Liver (tissue), 9 donors: ENCODE data around the gene DENND1C. TPM values are rescaled to one million over a fixed set of nuclear protein-coding genes. Genes with fewer than 3 reads are reported as not detected.

Experiments used
- DNase-seq: peaks from one replicate; pipeline ENCODE4 v3.0.0-alpha.2; 2017; ENCODE audit warnings: low spot score
- H3K27ac ChIP-seq, 2 donors: one replicate each; pipeline ENCODE4 v1.7.0; 2013; ENCODE audit warnings: inconsistent platforms in 2 of 2, low read length in 2 of 2, control low read depth in 1 of 2, low read depth in 1 of 2, mild to moderate bottlenecking in 1 of 2
- H3K27me3 ChIP-seq, 4 donors: one replicate each; pipeline versions ENCODE4 v1.6.1 to v1.7.0; 2013; ENCODE audit warnings: low read length in 3 of 4, inconsistent platforms in 1 of 4, mild to moderate bottlenecking in 1 of 4, moderate library complexity in 1 of 4; ENCODE audit not compliant: control insufficient read depth in 4 of 4, insufficient read depth in 4 of 4
- H3K36me3 ChIP-seq, 4 donors: one replicate each; pipeline versions ENCODE4 v1.6.1 to v1.7.0; 2013; ENCODE audit warnings: low read length in 3 of 4, mild to moderate bottlenecking in 3 of 4, low read depth in 1 of 4, moderate library complexity in 1 of 4; ENCODE audit not compliant: control insufficient read depth in 4 of 4, insufficient read depth in 3 of 4
- H3K4me1 ChIP-seq, 4 donors: one replicate each; pipeline versions ENCODE4 v1.6.1 to v1.7.0; 2013; ENCODE audit warnings: low read length in 3 of 4, mild to moderate bottlenecking in 3 of 4, moderate library complexity in 1 of 4; ENCODE audit not compliant: control insufficient read depth in 4 of 4, insufficient read depth in 4 of 4
- H3K4me3 ChIP-seq, 3 donors: one replicate each; pipeline versions ENCODE4 v1.6.1 to v1.7.0; 2013; ENCODE audit warnings: low read length in 3 of 3, control low read depth in 1 of 3, low read depth in 1 of 3, mild to moderate bottlenecking in 1 of 3
- H3K9ac ChIP-seq, 2 donors: one replicate each; pipeline ENCODE4 v1.7.0; 2013; ENCODE audit warnings: low read length in 2 of 2, mild to moderate bottlenecking in 2 of 2, moderate library complexity in 2 of 2, control low read depth in 1 of 2, low read depth in 1 of 2
- H3K9me3 ChIP-seq, 4 donors: one replicate each; pipeline versions ENCODE4 v1.6.1 to v1.7.0; 2013; ENCODE audit warnings: low read length in 3 of 4; ENCODE audit not compliant: control insufficient read depth in 4 of 4
- ATF3 ChIP-seq: IDR thresholded peaks from 2 replicates; pipeline ENCODE4 v1.6.1; 2016; ENCODE audit warnings: antibody characterized with exemption
- EGR1 ChIP-seq, 2 donors: IDR thresholded peaks; 2 replicates each; pipeline ENCODE4 v1.6.1; 2016 to 2018; ENCODE audit warnings: antibody characterized with exemption in 2 of 2, low read depth in 2 of 2
- FOXA1 ChIP-seq: IDR thresholded peaks from 2 replicates; pipeline ENCODE4 v1.6.1; 2016; ENCODE audit warnings: antibody characterized with exemption
- FOXA2 ChIP-seq: IDR thresholded peaks from 2 replicates; pipeline ENCODE4 v1.6.1; 2016; ENCODE audit warnings: antibody characterized with exemption
- GABPA ChIP-seq, 2 donors: IDR thresholded peaks in 1 of 2; conservative IDR thresholded peaks in 1 of 2; 2 replicates each; pipeline ENCODE4 v1.6.1; 2016; ENCODE audit warnings: antibody characterized with exemption in 2 of 2, mild to moderate bottlenecking in 1 of 2, moderate library complexity in 1 of 2
- HNF4A ChIP-seq, 2 donors: conservative IDR thresholded peaks; 2 replicates each; pipeline ENCODE4 v1.6.1; 2016; ENCODE audit warnings: antibody characterized with exemption in 2 of 2, mild to moderate bottlenecking in 2 of 2
- JUND ChIP-seq, 2 donors: IDR thresholded peaks; 2 replicates each; pipeline ENCODE4 v1.6.1; 2016; ENCODE audit warnings: antibody characterized with exemption in 2 of 2
- MAX ChIP-seq: IDR thresholded peaks from 2 replicates; pipeline ENCODE4 v1.6.1; 2016; ENCODE audit warnings: antibody characterized with exemption
- NR2F2 ChIP-seq: IDR thresholded peaks from 2 replicates; pipeline ENCODE4 v1.6.1; 2016; ENCODE audit warnings: antibody characterized with exemption
- RAD21 ChIP-seq, 2 donors: IDR thresholded peaks; 2 replicates each; pipeline ENCODE4 v1.6.1; 2016; ENCODE audit warnings: antibody characterized with exemption in 2 of 2, mild to moderate bottlenecking in 2 of 2
- REST ChIP-seq: IDR thresholded peaks from 2 replicates; pipeline ENCODE4 v1.6.1; 2016; ENCODE audit warnings: antibody characterized with exemption, mild to moderate bottlenecking
- RXRA ChIP-seq, 2 donors: IDR thresholded peaks; 2 replicates each; pipeline ENCODE4 v1.6.1; 2017 to 2018; ENCODE audit warnings: antibody characterized with exemption in 2 of 2, mild to moderate bottlenecking in 1 of 2
- SP1 ChIP-seq: IDR thresholded peaks from 2 replicates; pipeline ENCODE4 v1.6.1; 2018; ENCODE audit warnings: antibody characterized with exemption, mild to moderate bottlenecking
- TAF1 ChIP-seq: conservative IDR thresholded peaks from 2 replicates; pipeline ENCODE4 v1.6.1; 2016; ENCODE audit warnings: antibody characterized with exemption, mild to moderate bottlenecking
- YY1 ChIP-seq: IDR thresholded peaks from 2 replicates; pipeline ENCODE4 v1.6.1; 2016; ENCODE audit warnings: antibody characterized with exemption, mild to moderate bottlenecking
- WGBS: extraction: QIAGEN DNeasy Blood & Tissue Kit; methylation state at CpG from one replicate; pipeline ENCODE4 v1.1.7; 2013; 5-methylcytosine and 5-hydroxymethylcytosine counted together
- polyA plus RNA-seq, 2 donors: library from polyadenylated mRNA; stranded (reverse) in 1 of 2; unstranded in 1 of 2; fragments of 200-250 nt in 1 of 2; fragments of >200 nt in 1 of 2; fragmentation: Nextera tagmentation in 1 of 2; extraction: Ambion mirVana in 1 of 2; gene quantifications; one replicate each; pipeline versions ENCODE4 v1.2.1 to v1.2.3, GENCODE V29; 2013 to 2015
- total RNA-seq, 2 donors: library from RNA; depleted of rRNA; stranded (reverse); fragments of >200 nt; gene quantifications; one replicate each; pipeline ENCODE4 v1.2.3, GENCODE V29; 2014
- TF ChIP-seq, protein P1 (sequence below): fragments of 150-350 bp; IDR thresholded peaks from 2 replicates; pipeline ENCODE4 v1.5.1; 2017; ENCODE audit warnings: improper control_type of control experiment, low read depth, low read length; ENCODE audit not compliant: missing input control
- TF ChIP-seq, protein P2 (sequence below): IDR thresholded peaks from 2 replicates; pipeline ENCODE4 v1.6.1; 2016; ENCODE audit warnings: antibody characterized with exemption
- donor health status: healthy.
- donor health status: healthy.
- donor health status: healthy.
- donor health status: healthy.
- donor health status: healthy.

Gene DENND1C
- total and polyA plus RNA-seq, 4 donors: 0.99 to 1.5 (median 1.2) TPM

DNA sequence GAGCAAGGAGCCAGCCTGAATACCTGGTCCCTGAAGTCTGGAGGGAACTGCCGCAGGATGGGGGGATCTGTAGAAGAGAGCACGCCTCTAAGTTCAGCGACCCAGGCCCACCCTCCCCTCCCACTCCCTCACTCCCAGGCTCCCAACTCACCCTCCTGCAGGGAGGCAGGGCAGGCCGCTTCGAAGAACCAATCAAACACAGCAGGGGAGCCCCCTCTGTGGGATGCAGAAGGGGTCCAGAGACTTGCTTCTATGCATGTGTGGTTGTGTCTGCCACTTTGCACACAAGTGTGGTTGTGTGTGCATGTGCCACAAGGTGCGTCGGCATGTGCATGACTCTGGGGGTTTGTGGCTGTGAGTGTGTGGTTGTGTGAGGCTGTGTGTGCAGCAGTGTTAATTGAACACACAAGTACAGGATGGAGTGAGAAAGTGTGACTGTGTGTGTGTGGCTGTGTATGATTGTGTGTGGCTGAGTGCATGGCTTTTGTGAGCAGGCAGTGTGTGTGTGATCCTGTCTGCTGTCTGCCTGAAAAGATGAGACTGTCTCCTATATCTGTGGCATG, 1.7 kb downstream of the DENND1C start:
- WGBS: 78% methylated on average over 7 of the region's 7 CpGs
- H3K27me3 ChIP-seq: no peaks in the 10 kb centered on the region
- H3K4me1 ChIP-seq: peaks cover 0 to 19% (median 3%) of the 10 kb centered on the region in 4 donors
- no peaks in the 10 kb centered on the region for H3K9me3 ChIP-seq
- H3K36me3 ChIP-seq: no peaks in the 10 kb centered on the region
- no peak overlapping the region for H3K9ac ChIP-seq
- TF ChIP-seq RAD21 (IDR thresholded peaks at IDR 0.05): no peak
- TF ChIP-seq, protein P1, sequence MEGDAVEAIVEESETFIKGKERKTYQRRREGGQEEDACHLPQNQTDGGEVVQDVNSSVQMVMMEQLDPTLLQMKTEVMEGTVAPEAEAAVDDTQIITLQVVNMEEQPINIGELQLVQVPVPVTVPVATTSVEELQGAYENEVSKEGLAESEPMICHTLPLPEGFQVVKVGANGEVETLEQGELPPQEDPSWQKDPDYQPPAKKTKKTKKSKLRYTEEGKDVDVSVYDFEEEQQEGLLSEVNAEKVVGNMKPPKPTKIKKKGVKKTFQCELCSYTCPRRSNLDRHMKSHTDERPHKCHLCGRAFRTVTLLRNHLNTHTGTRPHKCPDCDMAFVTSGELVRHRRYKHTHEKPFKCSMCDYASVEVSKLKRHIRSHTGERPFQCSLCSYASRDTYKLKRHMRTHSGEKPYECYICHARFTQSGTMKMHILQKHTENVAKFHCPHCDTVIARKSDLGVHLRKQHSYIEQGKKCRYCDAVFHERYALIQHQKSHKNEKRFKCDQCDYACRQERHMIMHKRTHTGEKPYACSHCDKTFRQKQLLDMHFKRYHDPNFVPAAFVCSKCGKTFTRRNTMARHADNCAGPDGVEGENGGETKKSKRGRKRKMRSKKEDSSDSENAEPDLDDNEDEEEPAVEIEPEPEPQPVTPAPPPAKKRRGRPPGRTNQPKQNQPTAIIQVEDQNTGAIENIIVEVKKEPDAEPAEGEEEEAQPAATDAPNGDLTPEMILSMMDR: no peak
- no peak for TF ChIP-seq MAX
- TF ChIP-seq JUND (IDR thresholded peaks at IDR 0.05): no peak
- TF ChIP-seq SP1: no peak
- TF ChIP-seq YY1: no peak
- no peak for TF ChIP-seq NR2F2
- no peak for TF ChIP-seq FOXA2
- TF ChIP-seq GABPA (IDR thresholded peaks at IDR 0.05 in 1 of 2, conservative IDR thresholded peaks at IDR 0.05 in 1 of 2): no peak
- no peak for TF ChIP-seq ATF3
- H3K27ac ChIP-seq: no peak overlapping the region
- DNase-seq: no peak
- H3K4me3 ChIP-seq: no peak overlapping the region

DNA sequence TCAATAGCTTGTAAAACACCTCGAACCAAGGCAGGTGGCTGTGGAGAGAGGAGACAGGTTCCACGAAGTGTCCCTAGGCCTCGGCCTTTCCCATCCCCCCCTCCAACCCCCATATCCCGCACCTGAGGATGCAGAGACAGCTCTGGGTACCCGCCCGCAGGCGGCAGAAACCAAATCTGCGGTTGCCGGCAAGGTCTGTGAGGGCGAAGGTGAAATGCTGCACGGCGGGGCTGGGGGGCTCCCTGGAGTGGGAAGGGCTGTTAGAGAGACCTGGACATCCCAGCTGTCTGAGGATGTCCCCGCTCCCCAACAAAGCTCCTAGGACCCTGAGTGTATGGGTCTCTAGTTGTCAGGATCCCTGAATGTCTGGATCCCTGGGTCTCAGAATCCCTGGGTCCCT, 2.8 kb downstream of the DENND1C start:
- no peaks in the 10 kb centered on the region for H3K36me3 ChIP-seq
- H3K4me3 ChIP-seq: no peak overlapping the region
- TF ChIP-seq, protein P2, sequence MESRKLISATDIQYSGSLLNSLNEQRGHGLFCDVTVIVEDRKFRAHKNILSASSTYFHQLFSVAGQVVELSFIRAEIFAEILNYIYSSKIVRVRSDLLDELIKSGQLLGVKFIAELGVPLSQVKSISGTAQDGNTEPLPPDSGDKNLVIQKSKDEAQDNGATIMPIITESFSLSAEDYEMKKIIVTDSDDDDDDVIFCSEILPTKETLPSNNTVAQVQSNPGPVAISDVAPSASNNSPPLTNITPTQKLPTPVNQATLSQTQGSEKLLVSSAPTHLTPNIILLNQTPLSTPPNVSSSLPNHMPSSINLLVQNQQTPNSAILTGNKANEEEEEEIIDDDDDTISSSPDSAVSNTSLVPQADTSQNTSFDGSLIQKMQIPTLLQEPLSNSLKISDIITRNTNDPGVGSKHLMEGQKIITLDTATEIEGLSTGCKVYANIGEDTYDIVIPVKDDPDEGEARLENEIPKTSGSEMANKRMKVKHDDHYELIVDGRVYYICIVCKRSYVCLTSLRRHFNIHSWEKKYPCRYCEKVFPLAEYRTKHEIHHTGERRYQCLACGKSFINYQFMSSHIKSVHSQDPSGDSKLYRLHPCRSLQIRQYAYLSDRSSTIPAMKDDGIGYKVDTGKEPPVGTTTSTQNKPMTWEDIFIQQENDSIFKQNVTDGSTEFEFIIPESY: no peak
- TF ChIP-seq REST: no peak
- TF ChIP-seq SP1: no peak
- no peak for TF ChIP-seq HNF4A (conservative IDR thresholded peaks at IDR 0.05)
- TF ChIP-seq TAF1: no peak
- no peak for TF ChIP-seq NR2F2
- no peak for TF ChIP-seq RXRA (IDR thresholded peaks at IDR 0.05)
- no peak for TF ChIP-seq RAD21 (IDR thresholded peaks at IDR 0.05)
- no peak for TF ChIP-seq JUND (IDR thresholded peaks at IDR 0.05)
- TF ChIP-seq, protein P1: no peak
- TF ChIP-seq EGR1 (IDR thresholded peaks at IDR 0.05; ENCODE audit: low read depth in 2 of 2): no peak
- TF ChIP-seq FOXA1: no peak
- TF ChIP-seq MAX: no peak
- DNase-seq: no peak
- no peaks in the 10 kb centered on the region for H3K9me3 ChIP-seq
- H3K27me3 ChIP-seq: no peaks in the 10 kb centered on the region
- no peak overlapping the region for H3K27ac ChIP-seq
- H3K9ac ChIP-seq: no peak overlapping the region
- H3K4me1 ChIP-seq: peaks cover 0 to 19% (median 3%) of the 10 kb centered on the region in 4 donors
- WGBS: 92% methylated on average over 13 of the region's 13 CpGs
